Measurements from ENCODE around the gene HOOK1. TPM values are rescaled to one million over a fixed set of nuclear protein-coding genes. Genes with fewer than 3 reads are reported as not detected.
A peak's percentile ranks its signal among the peaks of the same experiment; 100 is the strongest.

HOOK1 gene
- total and polyA plus RNA-seq, 2 of the 13 experiments (the other 11 are each of a cell fraction or from before 2014, with no cell fraction given): 11.3 to 24.2 TPM

- peak; percentile 31; the same call in 1 of the 2 replicates for TF ChIP-seq PATZ1 (CRISPR knock-in tag; IDR thresholded peaks at IDR 0.05)
- TF ChIP-seq PHF20 (CRISPR knock-in tag; IDR thresholded peaks at IDR 0.05): no peak
- peak; percentile 15 for TF ChIP-seq TBL1XR1 (IDR thresholded peaks at IDR 0.05; ENCODE audit: borderline replicate concordance, low read length, partially characterized antibody)
- 0 out of 2 replicates have a peak, but pooled peaks have one; percentile 48 for TF ChIP-seq ZNF607 (CRISPR knock-in tag; IDR thresholded peaks at IDR 0.05; ENCODE audit: borderline replicate concordance)
- TF ChIP-seq TEF (CRISPR knock-in tag; IDR thresholded peaks at IDR 0.05): 0 out of 2 replicates have a peak, but pooled peaks have one; percentile 45
- TF ChIP-seq HOXD1 (CRISPR knock-in tag; IDR thresholded peaks at IDR 0.05): 0 out of 2 replicates have a peak, but pooled peaks have one; percentile 38
- no peak; the same call in 1 of the 2 replicates for TF ChIP-seq ZNF136 (CRISPR knock-in tag; IDR thresholded peaks at IDR 0.05; ENCODE audit: low read depth)
- TF ChIP-seq SIX1 (CRISPR knock-in tag; IDR thresholded peaks at IDR 0.05; ENCODE audit: borderline replicate concordance): peak; percentile 49; the same call in 1 of the 2 replicates
- TF ChIP-seq, protein P1, sequence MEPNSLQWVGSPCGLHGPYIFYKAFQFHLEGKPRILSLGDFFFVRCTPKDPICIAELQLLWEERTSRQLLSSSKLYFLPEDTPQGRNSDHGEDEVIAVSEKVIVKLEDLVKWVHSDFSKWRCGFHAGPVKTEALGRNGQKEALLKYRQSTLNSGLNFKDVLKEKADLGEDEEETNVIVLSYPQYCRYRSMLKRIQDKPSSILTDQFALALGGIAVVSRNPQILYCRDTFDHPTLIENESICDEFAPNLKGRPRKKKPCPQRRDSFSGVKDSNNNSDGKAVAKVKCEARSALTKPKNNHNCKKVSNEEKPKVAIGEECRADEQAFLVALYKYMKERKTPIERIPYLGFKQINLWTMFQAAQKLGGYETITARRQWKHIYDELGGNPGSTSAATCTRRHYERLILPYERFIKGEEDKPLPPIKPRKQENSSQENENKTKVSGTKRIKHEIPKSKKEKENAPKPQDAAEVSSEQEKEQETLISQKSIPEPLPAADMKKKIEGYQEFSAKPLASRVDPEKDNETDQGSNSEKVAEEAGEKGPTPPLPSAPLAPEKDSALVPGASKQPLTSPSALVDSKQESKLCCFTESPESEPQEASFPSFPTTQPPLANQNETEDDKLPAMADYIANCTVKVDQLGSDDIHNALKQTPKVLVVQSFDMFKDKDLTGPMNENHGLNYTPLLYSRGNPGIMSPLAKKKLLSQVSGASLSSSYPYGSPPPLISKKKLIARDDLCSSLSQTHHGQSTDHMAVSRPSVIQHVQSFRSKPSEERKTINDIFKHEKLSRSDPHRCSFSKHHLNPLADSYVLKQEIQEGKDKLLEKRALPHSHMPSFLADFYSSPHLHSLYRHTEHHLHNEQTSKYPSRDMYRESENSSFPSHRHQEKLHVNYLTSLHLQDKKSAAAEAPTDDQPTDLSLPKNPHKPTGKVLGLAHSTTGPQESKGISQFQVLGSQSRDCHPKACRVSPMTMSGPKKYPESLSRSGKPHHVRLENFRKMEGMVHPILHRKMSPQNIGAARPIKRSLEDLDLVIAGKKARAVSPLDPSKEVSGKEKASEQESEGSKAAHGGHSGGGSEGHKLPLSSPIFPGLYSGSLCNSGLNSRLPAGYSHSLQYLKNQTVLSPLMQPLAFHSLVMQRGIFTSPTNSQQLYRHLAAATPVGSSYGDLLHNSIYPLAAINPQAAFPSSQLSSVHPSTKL (CRISPR knock-in tag; IDR thresholded peaks at IDR 0.05): peak; percentile 88
- peak; percentile 71; the same call in 1 of the 2 replicates for TF ChIP-seq MYC (CRISPR knock-in tag; IDR thresholded peaks at IDR 0.05; ENCODE audit: borderline replicate concordance)
- peak; percentile 64; the same call in 1 of the 2 replicates for TF ChIP-seq TARDBP (CRISPR knock-in tag; IDR thresholded peaks at IDR 0.05)
- TF ChIP-seq ZNF281 (CRISPR knock-in tag; IDR thresholded peaks at IDR 0.05; ENCODE audit: borderline replicate concordance): 0 out of 2 replicates have a peak, but pooled peaks have one; percentile 23
- TF ChIP-seq CREBL2 (CRISPR knock-in tag; IDR thresholded peaks at IDR 0.05; ENCODE audit: borderline replicate concordance): no peak
- peak; percentile 51; the same call in 1 of the 2 replicates for TF ChIP-seq TFDP1 (CRISPR knock-in tag; IDR thresholded peaks at IDR 0.05; ENCODE audit: borderline replicate concordance)
- TF ChIP-seq ZBTB43 (CRISPR knock-in tag; conservative IDR thresholded peaks at IDR 0.05): peak; percentile 73; the same call in 1 of the 2 replicates
These were observed 42.1 kb downstream of the HOOK1 start (continued) for GRCh38 chr1:59856725-59857338.

Data from HepG2 (cell line).